NT2/D1 (cell line): ENCODE results near the gene SH3PXD2A.

ENCODE experiments used
- SUZ12 ChIP-seq: IDR thresholded peaks from 2 replicates; pipeline ENCODE4 v1.6.1; 2011; ENCODE audit not compliant: insufficient read length, insufficient read depth; ENCODE audit errors: extremely low read depth
- YY1 ChIP-seq: IDR thresholded peaks from 2 replicates; pipeline ENCODE4 v1.6.1; 2011; ENCODE audit not compliant: insufficient read length, insufficient read depth
- ZNF274 ChIP-seq: IDR thresholded peaks from 2 replicates; pipeline ENCODE4 v1.6.1; 2011; ENCODE audit warnings: mild to moderate bottlenecking, low read depth, low read length

DNA sequence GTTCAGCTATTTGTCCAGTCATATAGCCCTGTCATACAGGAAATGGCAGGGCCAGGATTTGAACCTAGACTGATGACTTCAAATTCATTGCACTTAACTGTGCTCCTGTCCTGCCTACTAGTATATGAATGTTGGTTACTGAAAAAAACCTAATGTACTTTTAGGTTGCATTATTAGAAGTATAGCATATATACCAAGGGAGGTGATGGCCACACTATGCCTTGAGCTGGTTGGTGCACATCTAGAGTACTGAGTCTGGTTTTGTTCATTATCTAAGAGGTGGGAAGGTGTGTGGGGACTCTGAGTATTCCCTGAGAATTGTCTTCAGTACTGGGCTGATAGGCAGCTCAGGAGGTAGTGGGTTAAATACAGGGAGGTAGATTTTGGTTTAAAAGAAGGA, 273.9 kb downstream of the SH3PXD2A start:
- TF ChIP-seq ZNF274 = no peak
- TF ChIP-seq YY1 = no peak
- TF ChIP-seq SUZ12 = no peak
